ENCODE results near the gene KCNA2. TPM values are rescaled to one million over a fixed set of nuclear protein-coding genes. Genes with fewer than 3 reads are reported as not detected.

The KCNA2 gene
- total RNA-seq, 4 donors from 2014 or later, result 0.31 to 2.9 (median 1.0) TPM

DNA sequence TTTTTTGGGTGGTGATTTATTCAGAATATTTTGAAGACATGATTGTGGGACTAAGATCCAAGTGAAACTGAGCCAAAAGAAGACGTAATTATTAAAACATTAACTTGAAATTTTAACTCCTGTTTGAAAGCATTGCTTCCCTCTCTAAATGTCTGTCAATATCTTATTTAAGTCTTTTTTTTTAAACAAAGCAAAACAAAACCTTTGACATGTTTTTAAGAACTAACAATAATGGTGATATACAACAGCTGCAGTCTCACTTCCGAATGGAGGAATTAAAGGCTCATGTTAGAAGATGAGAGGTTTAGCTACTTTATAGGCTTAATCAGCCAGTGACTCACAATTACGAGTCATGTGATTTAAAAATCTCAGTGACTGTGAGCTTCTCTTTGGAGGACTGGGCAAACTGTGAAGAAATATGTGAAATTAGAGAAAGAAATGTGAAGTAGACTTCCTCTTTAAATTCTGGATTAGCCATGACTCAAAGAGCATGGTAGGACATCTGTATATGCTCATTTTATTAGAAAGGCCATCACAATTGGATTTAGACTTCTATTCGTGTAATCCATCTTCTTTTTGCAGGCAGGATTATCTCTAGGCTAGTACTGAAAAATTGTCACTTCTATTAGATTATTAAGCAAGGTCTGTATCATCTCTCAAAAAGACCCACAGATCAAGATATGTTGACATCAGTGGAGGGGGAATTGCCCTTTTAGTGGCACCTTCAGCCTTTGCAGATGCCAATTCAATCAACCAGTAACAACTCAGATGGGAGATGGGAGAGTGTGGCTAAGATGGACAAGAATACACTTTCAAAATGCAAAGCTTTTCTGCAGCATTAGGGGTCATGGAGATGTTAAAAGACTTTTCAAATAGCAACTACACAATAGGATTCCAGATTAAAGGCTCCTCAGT, 39.9 kb upstream of the KCNA2 start:
- DNase-seq (no peak), ATAC-seq (no peak)
- intact Hi-C loops (cut with DNase I; ENCODE audit: low total_unique reads), result no loop called here
- Histone ChIP-seq H3K4me1 (peaks cover 0 to 9% of the 10 kb centered on the region in 2 donors), H3K4me3 (no peak overlapping the region), H3K9me3 (no peaks in the 10 kb centered on the region), H3K27me3 (no peaks in the 10 kb centered on the region), H3K36me3 (no peaks in the 10 kb centered on the region), H3K27ac (peak overlapping the region in 1 of 4 donors; percentile 7)
- in situ Hi-C loops (cut with MboI; ENCODE audit: low sequenced_read_pairs in 4 of 4), result no loop called here
- TF ChIP-seq POLR2A (IDR thresholded peaks at IDR 0.05), result no peak
- TF ChIP-seq, protein P1, sequence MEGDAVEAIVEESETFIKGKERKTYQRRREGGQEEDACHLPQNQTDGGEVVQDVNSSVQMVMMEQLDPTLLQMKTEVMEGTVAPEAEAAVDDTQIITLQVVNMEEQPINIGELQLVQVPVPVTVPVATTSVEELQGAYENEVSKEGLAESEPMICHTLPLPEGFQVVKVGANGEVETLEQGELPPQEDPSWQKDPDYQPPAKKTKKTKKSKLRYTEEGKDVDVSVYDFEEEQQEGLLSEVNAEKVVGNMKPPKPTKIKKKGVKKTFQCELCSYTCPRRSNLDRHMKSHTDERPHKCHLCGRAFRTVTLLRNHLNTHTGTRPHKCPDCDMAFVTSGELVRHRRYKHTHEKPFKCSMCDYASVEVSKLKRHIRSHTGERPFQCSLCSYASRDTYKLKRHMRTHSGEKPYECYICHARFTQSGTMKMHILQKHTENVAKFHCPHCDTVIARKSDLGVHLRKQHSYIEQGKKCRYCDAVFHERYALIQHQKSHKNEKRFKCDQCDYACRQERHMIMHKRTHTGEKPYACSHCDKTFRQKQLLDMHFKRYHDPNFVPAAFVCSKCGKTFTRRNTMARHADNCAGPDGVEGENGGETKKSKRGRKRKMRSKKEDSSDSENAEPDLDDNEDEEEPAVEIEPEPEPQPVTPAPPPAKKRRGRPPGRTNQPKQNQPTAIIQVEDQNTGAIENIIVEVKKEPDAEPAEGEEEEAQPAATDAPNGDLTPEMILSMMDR (IDR thresholded peaks at IDR 0.05 in 4 of 5, conservative IDR thresholded peaks at IDR 0.05 in 1 of 5), result no peak

DNA sequence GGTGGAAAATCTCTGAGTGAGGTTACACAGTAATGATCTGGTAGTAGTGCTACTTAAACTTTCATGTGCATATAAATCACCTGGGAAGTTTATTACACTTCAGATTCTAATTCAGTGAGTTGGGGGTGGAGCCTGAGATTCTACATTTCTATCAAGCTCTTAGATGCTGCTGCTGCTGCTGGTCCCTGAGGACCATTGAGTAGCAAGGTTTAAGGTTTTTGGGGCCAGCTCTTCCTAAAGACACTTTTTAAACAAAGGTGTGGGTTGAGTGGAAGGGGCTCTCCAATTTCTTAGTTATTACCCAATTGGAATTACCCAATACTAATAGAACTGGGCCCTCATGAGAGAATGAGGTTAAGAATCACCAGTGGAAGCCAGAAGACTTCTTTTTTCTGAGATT, 39.1 kb upstream of the KCNA2 start:
- ATAC-seq (no peak), DNase-seq (no peak)
- TF ChIP-seq, protein P1 (IDR thresholded peaks at IDR 0.05 in 4 of 5, conservative IDR thresholded peaks at IDR 0.05 in 1 of 5), result no peak
- TF ChIP-seq POLR2A (IDR thresholded peaks at IDR 0.05), result no peak
- in situ Hi-C loops (cut with MboI; ENCODE audit: low sequenced_read_pairs in 4 of 4) (no loop called here), intact Hi-C loops (cut with DNase I; ENCODE audit: low total_unique reads) (no loop called here)
- Histone ChIP-seq H3K27me3 (no peaks in the 10 kb centered on the region), H3K27ac (no peak overlapping the region), H3K4me1 (peaks cover 0 to 9% of the 10 kb centered on the region in 2 donors), H3K9me3 (no peaks in the 10 kb centered on the region), H3K4me3 (no peak overlapping the region), H3K36me3 (no peaks in the 10 kb centered on the region)

DNA sequence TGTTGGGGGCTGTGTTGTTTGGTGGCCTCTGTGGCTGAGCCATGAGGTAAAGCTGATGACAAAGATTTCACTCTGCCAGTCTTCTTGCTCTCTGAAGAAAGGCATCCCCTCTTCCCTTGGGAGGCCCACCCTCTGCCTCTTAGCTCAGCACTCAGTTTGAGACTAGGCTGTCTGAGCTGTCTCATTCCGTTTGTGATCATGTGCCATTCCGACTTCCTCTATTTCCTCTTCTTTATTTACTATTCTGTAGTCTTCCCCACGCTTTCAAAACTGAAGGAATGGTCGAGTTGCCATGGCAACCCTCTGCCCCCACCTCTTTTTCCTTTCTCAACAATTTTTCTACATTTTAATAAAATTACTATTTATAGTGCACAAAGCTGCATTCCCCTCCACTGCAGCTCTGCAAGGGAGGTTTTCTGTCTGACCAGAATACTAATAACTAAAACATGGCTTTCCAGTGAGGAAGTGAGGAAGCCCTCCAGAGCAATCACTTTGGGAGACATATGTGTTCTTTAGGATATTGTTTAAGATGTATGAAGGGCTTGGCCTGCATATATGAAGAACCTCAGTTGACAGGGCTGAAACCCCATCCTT, 37.8 kb upstream of the KCNA2 start:
- Histone ChIP-seq H3K4me1 (peaks cover 0 to 9% of the 10 kb centered on the region in 2 donors), H3K9me3 (no peaks in the 10 kb centered on the region), H3K27me3 (no peaks in the 10 kb centered on the region), H3K27ac (no peak overlapping the region), H3K36me3 (no peaks in the 10 kb centered on the region), H3K4me3 (no peak overlapping the region)
- in situ Hi-C loops (cut with MboI; ENCODE audit: low sequenced_read_pairs in 4 of 4) (no loop called here), intact Hi-C loops (cut with DNase I; ENCODE audit: low total_unique reads) (no loop called here)
- DNase-seq, result no peak
- ATAC-seq, result no peak
- TF ChIP-seq, protein P1 (IDR thresholded peaks at IDR 0.05 in 4 of 5, conservative IDR thresholded peaks at IDR 0.05 in 1 of 5), result no peak
- no peak for TF ChIP-seq POLR2A (IDR thresholded peaks at IDR 0.05)

DNA sequence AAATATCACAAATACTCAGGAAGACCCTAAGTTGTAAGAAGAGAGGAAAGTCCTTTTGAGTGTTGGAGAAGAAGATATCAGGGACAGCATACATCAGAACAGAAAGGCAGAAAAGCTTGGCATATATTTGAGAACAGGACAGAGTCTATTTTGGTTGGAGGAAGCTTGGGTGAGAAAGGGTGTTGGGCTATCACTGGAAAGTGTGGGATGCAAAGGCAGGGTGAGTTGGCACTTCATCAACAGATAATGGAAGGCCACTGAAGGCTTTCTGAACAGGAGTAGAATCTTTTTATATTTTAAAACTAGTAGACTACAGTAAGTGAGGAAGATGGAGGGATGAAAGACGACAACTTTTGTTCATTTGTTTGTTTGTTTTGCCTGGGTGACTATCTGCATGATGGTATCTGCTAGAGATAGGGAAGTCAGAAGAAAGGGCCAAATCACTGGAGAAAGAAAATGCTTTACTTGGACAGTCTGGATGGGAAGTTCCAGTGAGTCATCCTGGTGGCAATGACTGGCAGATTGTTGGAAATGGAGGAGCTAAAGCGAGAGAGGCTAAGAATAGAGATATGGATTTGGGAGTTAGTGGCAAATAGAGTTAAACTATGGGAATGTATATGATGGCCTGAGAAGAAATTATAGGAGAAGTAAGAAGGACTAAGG, 33.7 kb upstream of the KCNA2 start:
- H3K27ac ChIP-seq, result no peak overlapping the region

More for the DNA sequence above, 33.7 kb upstream of the KCNA2 start:
- TF ChIP-seq POLR2A (IDR thresholded peaks at IDR 0.05), result no peak
- TF ChIP-seq, protein P1 (IDR thresholded peaks at IDR 0.05 in 4 of 5, conservative IDR thresholded peaks at IDR 0.05 in 1 of 5), result no peak
- Histone ChIP-seq H3K27me3 (no peaks in the 10 kb centered on the region), H3K4me3 (no peak overlapping the region), H3K36me3 (no peaks in the 10 kb centered on the region), H3K4me1 (no peaks in the 10 kb centered on the region), H3K9me3 (no peaks in the 10 kb centered on the region)
- in situ Hi-C loops (cut with MboI; ENCODE audit: low sequenced_read_pairs in 4 of 4) (loop anchor here in 1 of 4 donors (10.0 kb wide), 1 partner anchor 125 kb away; no protein-coding TSS in a partner anchor), intact Hi-C loops (cut with DNase I; ENCODE audit: low total_unique reads) (no loop called here)
- no peak for DNase-seq
- no peak for ATAC-seq

Data from gastrocnemius medialis (tissue), 4 donors.